ENCODE results near the gene NOM1. TPM values are rescaled to one million over a fixed set of nuclear protein-coding genes. Genes with fewer than 3 reads are reported as not detected.

Gene NOM1
- total RNA-seq, 1 experiment from 2014 or later: 31.7 TPM

- H3K9me3 Mint-ChIP-seq: peaks cover 0 to 4% of the 10 kb centered on the region in 2 experiments; a peak in 2 of 5 replicates
- Histone ChIP-seq H3K18ac (ENCODE audit: insufficient read length, low read depth, low read length) (no peak overlapping the region), H4K8ac (replicated peaks; ENCODE audit: insufficient read length, low read depth, low read length) (no peak overlapping the region), H3K27ac (ENCODE audit: insufficient read length, low read depth, low read length) (no peak overlapping the region), H2BK12ac (ENCODE audit: insufficient read length, low read depth, low read length) (no peak overlapping the region), H3K4me1 (ENCODE audit: insufficient read depth, low read length) (peaks cover 9% of the 10 kb centered on the region; the same call in 1 of the 2 replicates), H3K23ac (ENCODE audit: insufficient read length, low read depth, low read length) (no peak overlapping the region), H4K91ac (ENCODE audit: insufficient read length, low read depth, low read length) (no peak overlapping the region), H2BK5ac (ENCODE audit: insufficient read length, low read length) (no peak overlapping the region), H2BK20ac (ENCODE audit: low read depth, low read length, poor library complexity, severe bottlenecking) (no peak overlapping the region), H2AK5ac (ENCODE audit: insufficient read length, low read length) (no peak overlapping the region), H2BK120ac (ENCODE audit: low read depth, low read length, poor library complexity, severe bottlenecking) (no peak overlapping the region), H3K9ac (ENCODE audit: extremely low read depth, insufficient read length, low read length) (no peak overlapping the region), H2AFZ (ENCODE audit: low read length) (no peak overlapping the region), H4K20me1 (ENCODE audit: control insufficient read depth, insufficient read depth, insufficient read length) (no peaks in the 10 kb centered on the region), H3K79me1 (ENCODE audit: insufficient read depth, low read depth, low read length, poor library complexity, severe bottlenecking) (no peaks in the 10 kb centered on the region), H3T11ph (ENCODE audit: low read length) (no peak overlapping the region), H2BK15ac (ENCODE audit: low read depth, low read length) (no peak overlapping the region), H3K4me2 (ENCODE audit: insufficient read depth, insufficient read length, low read length) (peak overlapping the region; percentile 22), H3K56ac (ENCODE audit: insufficient read length, low read depth, low read length) (no peak overlapping the region), H3K23me2 (ENCODE audit: insufficient read length, low read depth, low read length, poor library complexity, severe bottlenecking) (no peaks in the 10 kb centered on the region), H3K9me3 (ENCODE audit: control insufficient read depth, low read depth, low read length) (no peaks in the 10 kb centered on the region), H3K79me2 (ENCODE audit: insufficient read depth, low read length) (no peaks in the 10 kb centered on the region), H3K27me3 (ENCODE audit: insufficient read depth, low read length) (peaks cover 95% of the 10 kb centered on the region), H3K14ac (ENCODE audit: insufficient read depth, low read length) (no peak overlapping the region), H4K5ac (ENCODE audit: insufficient read length, low read depth, low read length) (no peak overlapping the region), H3K4ac (ENCODE audit: low read depth, low read length) (no peak overlapping the region)
- WGBS (ENCODE audit: extremely low coverage, insufficient read length, low lambda C conversion rate): no CpG with 5 or more reads among the region's 50 CpGs
- H3K36me3 Mint-ChIP-seq (ENCODE audit: insufficient read depth in 1 of 3, low read depth in 3 of 3): no peaks in the 10 kb centered on the region
- peak overlapping the region in 1 of 2 experiments; percentile 75; a peak in 3 of 5 replicates for H3K4me3 Mint-ChIP-seq
- H3K4me1 Mint-ChIP-seq: peaks cover 28 to 42% of the 10 kb centered on the region in 2 experiments
- TF ChIP-seq CTCF (conservative IDR thresholded peaks at IDR 0.05): no peak
- no peak overlapping the region for H3K27ac Mint-ChIP-seq
- H3K27me3 Mint-ChIP-seq (ENCODE audit: low read depth): peaks cover 99% of the 10 kb centered on the region
- peak; percentile 80 for DNase-seq
Measured at GRCh38 chr7:157018997-157019608, 69.6 kb downstream of the NOM1 start.

All from H9 (cell line).